ENCODE measurements around the gene CPNE9. TPM values are rescaled to one million over a fixed set of nuclear protein-coding genes. Genes with fewer than 3 reads are reported as not detected.

The CPNE9 gene
- total and polyA plus RNA-seq, 2 of the 8 experiments (the other 6 are each of a cell fraction or from before 2014, with no cell fraction given): 4.8 to 6.0 TPM

DNA sequence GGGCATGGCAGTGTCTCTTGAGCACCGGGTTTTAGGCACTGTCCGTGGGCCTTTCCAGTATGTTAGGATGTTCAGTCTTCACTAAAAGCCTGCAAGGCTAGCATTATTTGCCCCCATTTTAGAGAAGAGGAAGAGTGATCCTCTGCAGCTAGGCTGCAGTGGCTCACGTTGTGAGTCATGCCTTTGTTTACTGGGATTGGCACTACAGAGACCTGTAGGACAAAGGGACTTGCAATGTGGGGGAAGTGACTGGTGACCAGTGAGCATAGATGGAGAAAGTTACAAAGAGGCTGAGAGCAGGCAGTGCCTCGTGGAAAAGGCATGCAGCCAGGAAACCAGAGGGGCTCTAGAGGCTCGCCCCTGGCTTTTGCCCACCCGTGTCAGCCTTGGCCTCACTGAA, 26.8 kb upstream of the CPNE9 start (continued):
- TF ChIP-seq, protein P1, sequence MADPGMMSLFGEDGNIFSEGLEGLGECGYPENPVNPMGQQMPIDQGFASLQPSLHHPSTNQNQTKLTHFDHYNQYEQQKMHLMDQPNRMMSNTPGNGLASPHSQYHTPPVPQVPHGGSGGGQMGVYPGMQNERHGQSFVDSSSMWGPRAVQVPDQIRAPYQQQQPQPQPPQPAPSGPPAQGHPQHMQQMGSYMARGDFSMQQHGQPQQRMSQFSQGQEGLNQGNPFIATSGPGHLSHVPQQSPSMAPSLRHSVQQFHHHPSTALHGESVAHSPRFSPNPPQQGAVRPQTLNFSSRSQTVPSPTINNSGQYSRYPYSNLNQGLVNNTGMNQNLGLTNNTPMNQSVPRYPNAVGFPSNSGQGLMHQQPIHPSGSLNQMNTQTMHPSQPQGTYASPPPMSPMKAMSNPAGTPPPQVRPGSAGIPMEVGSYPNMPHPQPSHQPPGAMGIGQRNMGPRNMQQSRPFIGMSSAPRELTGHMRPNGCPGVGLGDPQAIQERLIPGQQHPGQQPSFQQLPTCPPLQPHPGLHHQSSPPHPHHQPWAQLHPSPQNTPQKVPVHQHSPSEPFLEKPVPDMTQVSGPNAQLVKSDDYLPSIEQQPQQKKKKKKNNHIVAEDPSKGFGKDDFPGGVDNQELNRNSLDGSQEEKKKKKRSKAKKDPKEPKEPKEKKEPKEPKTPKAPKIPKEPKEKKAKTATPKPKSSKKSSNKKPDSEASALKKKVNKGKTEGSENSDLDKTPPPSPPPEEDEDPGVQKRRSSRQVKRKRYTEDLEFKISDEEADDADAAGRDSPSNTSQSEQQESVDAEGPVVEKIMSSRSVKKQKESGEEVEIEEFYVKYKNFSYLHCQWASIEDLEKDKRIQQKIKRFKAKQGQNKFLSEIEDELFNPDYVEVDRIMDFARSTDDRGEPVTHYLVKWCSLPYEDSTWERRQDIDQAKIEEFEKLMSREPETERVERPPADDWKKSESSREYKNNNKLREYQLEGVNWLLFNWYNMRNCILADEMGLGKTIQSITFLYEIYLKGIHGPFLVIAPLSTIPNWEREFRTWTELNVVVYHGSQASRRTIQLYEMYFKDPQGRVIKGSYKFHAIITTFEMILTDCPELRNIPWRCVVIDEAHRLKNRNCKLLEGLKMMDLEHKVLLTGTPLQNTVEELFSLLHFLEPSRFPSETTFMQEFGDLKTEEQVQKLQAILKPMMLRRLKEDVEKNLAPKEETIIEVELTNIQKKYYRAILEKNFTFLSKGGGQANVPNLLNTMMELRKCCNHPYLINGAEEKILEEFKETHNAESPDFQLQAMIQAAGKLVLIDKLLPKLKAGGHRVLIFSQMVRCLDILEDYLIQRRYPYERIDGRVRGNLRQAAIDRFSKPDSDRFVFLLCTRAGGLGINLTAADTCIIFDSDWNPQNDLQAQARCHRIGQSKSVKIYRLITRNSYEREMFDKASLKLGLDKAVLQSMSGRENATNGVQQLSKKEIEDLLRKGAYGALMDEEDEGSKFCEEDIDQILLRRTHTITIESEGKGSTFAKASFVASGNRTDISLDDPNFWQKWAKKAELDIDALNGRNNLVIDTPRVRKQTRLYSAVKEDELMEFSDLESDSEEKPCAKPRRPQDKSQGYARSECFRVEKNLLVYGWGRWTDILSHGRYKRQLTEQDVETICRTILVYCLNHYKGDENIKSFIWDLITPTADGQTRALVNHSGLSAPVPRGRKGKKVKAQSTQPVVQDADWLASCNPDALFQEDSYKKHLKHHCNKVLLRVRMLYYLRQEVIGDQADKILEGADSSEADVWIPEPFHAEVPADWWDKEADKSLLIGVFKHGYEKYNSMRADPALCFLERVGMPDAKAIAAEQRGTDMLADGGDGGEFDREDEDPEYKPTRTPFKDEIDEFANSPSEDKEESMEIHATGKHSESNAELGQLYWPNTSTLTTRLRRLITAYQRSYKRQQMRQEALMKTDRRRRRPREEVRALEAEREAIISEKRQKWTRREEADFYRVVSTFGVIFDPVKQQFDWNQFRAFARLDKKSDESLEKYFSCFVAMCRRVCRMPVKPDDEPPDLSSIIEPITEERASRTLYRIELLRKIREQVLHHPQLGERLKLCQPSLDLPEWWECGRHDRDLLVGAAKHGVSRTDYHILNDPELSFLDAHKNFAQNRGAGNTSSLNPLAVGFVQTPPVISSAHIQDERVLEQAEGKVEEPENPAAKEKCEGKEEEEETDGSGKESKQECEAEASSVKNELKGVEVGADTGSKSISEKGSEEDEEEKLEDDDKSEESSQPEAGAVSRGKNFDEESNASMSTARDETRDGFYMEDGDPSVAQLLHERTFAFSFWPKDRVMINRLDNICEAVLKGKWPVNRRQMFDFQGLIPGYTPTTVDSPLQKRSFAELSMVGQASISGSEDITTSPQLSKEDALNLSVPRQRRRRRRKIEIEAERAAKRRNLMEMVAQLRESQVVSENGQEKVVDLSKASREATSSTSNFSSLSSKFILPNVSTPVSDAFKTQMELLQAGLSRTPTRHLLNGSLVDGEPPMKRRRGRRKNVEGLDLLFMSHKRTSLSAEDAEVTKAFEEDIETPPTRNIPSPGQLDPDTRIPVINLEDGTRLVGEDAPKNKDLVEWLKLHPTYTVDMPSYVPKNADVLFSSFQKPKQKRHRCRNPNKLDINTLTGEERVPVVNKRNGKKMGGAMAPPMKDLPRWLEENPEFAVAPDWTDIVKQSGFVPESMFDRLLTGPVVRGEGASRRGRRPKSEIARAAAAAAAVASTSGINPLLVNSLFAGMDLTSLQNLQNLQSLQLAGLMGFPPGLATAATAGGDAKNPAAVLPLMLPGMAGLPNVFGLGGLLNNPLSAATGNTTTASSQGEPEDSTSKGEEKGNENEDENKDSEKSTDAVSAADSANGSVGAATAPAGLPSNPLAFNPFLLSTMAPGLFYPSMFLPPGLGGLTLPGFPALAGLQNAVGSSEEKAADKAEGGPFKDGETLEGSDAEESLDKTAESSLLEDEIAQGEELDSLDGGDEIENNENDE (IDR thresholded peaks at IDR 0.05; ENCODE audit: insufficient replicate concordance, low read length): no peak
- TF ChIP-seq EZH2 (IDR thresholded peaks at IDR 0.05; ENCODE audit: low read depth, low read length, severe bottlenecking) (no peak), POLR2AphosphoS5 (IDR thresholded peaks at IDR 0.05; ENCODE audit: low read depth, low read length) (no peak), USF2 (IDR thresholded peaks at IDR 0.05; ENCODE audit: low read length) (no peak), ASH2L (IDR thresholded peaks at IDR 0.05; ENCODE audit: low read length) (no peak), POU5F1 (IDR thresholded peaks at IDR 0.05; ENCODE audit: low read depth, low read length) (no peak), EGR1 (IDR thresholded peaks at IDR 0.05; ENCODE audit: borderline replicate concordance, low read depth, low read length) (no peak), EP300 (IDR thresholded peaks at IDR 0.05; ENCODE audit: borderline replicate concordance in 1 of 2, low read depth in 2 of 2, low read length in 2 of 2) (no peak), SIX5 (IDR thresholded peaks at IDR 0.05; ENCODE audit: low read depth, low read length) (no peak), SIN3A (conservative IDR thresholded peaks at IDR 0.05 in 1 of 2, IDR thresholded peaks at IDR 0.05 in 1 of 2; ENCODE audit: low read depth in 1 of 2, low read length in 2 of 2) (no peak), KDM5A (IDR thresholded peaks at IDR 0.05; ENCODE audit: low read length) (no peak)
